ENCODE data around the gene EXOC4. TPM values are rescaled to one million over a fixed set of nuclear protein-coding genes. Genes with fewer than 3 reads are reported as not detected.

EXOC4 gene
- total RNA-seq, 3 donors from 2014 or later: 23.9 to 30.4 (median 26.0) TPM

GRCh38 chr7:133702960-133703359 is 450.1 kb downstream of the EXOC4 start:
- no peak for DNase-seq
- no peaks in the 10 kb centered on the region for H3K9me3 Mint-ChIP-seq
- H3K36me3 Mint-ChIP-seq (ENCODE audit: insufficient read depth): peaks cover 14% of the 10 kb centered on the region
- no peaks in the 10 kb centered on the region for H3K27me3 Mint-ChIP-seq (ENCODE audit: low read depth)
- no peak overlapping the region for H3K4me3 Mint-ChIP-seq
- ATAC-seq: no peak
- H3K4me1 Mint-ChIP-seq (ENCODE audit: low read depth): peaks cover 2% of the 10 kb centered on the region

DNA sequence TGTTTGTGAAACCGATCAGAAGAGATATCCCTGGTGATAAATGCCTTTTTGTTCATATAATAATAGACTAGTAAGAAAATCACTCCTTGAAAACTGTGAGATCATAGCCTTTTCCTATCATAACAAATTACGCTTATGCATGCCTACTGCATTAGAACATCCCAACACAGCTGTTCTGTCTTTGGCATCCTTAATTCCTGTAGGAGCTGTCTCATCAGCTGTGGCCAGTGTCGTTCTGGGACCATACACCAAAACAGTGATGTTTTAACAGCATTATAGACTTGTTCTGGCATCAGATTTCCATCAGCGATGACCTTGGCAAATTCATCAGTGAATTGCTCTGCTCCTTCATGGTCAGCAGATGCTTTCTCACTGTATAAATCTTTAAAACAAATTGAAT is 450.7 kb downstream of the EXOC4 start:
- H3K4me3 Mint-ChIP-seq: no peak overlapping the region
- H3K36me3 Mint-ChIP-seq (ENCODE audit: insufficient read depth): peaks cover 16% of the 10 kb centered on the region
- DNase-seq (no peak), ATAC-seq (no peak)
- no peaks in the 10 kb centered on the region for H3K9me3 Mint-ChIP-seq
- H3K27me3 Mint-ChIP-seq (ENCODE audit: low read depth): no peaks in the 10 kb centered on the region
- H3K4me1 Mint-ChIP-seq (ENCODE audit: low read depth): peaks cover 2% of the 10 kb centered on the region

DNA sequence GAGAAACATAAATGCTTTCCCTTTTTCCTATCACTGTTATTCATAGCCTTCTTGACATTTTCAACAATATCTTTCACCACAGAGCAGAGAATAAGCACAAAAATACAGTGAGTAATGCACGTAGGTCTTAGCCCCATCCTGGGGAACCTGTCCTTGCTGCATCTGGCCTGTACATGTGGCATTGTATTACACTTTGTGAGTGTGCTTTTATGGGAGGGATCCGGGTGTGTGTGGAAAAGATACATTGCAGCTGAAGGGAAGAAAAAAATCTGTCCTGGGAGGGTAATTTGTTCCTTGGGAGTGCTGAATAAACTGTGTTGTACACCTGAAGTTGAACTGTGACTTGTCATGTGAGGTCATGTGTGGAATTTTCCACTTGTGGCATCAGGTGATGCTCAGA is 451.6 kb downstream of the EXOC4 start:
- DNase-seq (no peak), ATAC-seq (no peak)
- no peaks in the 10 kb centered on the region for H3K9me3 Mint-ChIP-seq
- no peak overlapping the region for H3K4me3 Mint-ChIP-seq
- H3K27me3 Mint-ChIP-seq (ENCODE audit: low read depth): no peaks in the 10 kb centered on the region
- H3K4me1 Mint-ChIP-seq (ENCODE audit: low read depth): no peaks in the 10 kb centered on the region
- peaks cover 16% of the 10 kb centered on the region for H3K36me3 Mint-ChIP-seq (ENCODE audit: insufficient read depth)

DNA sequence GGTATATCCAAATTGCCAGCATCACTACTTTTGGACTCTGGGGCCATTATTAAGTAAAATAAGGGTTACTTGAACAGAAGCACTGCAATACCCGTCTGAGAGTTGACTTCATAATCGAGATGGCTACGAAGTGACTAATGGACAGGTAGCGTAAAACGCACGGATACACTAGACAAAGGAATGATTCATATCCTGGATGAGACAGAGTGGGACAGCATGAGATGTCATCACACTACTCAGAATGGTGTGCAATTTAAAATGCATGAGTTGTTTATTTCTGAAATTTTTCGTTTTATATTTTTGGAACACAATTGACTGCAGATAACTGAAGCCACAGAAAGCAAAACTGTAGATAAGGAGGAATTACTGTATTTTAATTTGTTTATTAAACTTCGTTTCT is 452.7 kb downstream of the EXOC4 start:
- H3K4me1 Mint-ChIP-seq (ENCODE audit: low read depth): no peaks in the 10 kb centered on the region
- H3K9me3 Mint-ChIP-seq: no peaks in the 10 kb centered on the region
- ATAC-seq (peak in 1 of 2 donors; percentile 41), DNase-seq (no peak)
- no peaks in the 10 kb centered on the region for H3K27me3 Mint-ChIP-seq (ENCODE audit: low read depth)
- H3K36me3 Mint-ChIP-seq (ENCODE audit: insufficient read depth): peaks cover 16% of the 10 kb centered on the region
- H3K4me3 Mint-ChIP-seq: no peak overlapping the region

DNA sequence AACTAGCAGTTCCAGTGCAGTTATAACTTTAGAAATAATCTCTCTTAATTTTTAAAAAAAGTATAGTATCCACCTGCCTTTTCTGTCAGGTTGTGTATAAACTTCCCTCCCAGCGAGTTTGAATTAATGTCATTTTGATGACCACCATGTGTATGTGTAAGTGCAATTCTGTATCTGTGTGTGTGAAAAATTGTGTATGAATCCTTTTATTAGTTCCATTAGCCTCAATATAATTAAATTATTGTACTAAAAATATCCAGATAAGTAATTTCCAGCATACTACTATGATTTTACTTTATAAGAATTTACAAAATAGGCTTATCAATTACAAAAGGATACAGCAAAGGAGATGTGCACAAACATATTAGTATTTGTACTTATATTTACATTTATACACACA is 453.1 kb downstream of the EXOC4 start:
- Mint-ChIP-seq H3K4me3 (no peak overlapping the region), H3K36me3 (ENCODE audit: insufficient read depth) (peaks cover 16% of the 10 kb centered on the region), H3K4me1 (ENCODE audit: low read depth) (no peaks in the 10 kb centered on the region), H3K9me3 (no peaks in the 10 kb centered on the region), H3K27me3 (ENCODE audit: low read depth) (no peaks in the 10 kb centered on the region)
- no peak for DNase-seq
- ATAC-seq: no peak

DNA sequence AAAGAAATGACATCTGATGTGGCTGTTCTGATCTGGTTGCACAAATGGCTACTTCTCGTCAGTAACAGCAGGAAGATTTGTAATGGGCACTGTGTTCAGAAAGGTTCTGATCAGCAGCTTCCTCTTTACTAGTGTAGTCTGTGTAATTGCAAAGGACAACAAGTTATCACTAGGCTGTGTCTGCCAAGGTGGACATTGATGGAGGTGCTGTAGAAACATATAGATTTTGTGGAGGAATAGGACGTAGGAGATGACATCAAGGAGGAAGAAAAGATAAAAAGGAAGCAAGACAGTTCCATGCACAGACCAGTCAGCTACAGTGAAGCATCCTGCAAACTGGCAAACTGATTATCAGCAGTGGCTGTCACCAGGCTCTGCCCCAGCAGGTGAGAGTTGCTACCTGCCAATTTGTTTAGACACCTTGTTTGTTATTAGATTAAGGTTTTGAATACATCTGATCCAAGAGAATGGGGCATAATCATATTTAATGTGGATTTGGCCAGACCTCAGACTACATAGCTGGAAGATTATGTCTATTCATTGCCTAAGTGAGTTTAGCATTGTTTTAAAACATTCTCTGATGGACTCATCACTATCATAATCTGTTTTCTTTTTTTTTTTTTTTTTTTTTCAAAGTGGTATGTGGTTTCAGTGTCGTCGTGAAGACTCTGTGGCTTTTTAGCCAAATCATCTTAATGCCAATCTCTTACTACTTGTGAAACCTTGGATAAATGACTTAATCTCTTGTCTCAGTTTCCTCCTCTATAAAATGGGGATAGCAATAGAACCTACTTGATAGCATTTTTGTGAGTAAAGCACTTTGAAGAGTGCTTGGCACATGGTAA is 456.4 kb downstream of the EXOC4 start:
- DNase-seq (no peak), ATAC-seq (no peak)
- H3K4me3 Mint-ChIP-seq: no peak overlapping the region
- no peaks in the 10 kb centered on the region for H3K9me3 Mint-ChIP-seq
- H3K27me3 Mint-ChIP-seq (ENCODE audit: low read depth): no peaks in the 10 kb centered on the region
- H3K4me1 Mint-ChIP-seq (ENCODE audit: low read depth): no peaks in the 10 kb centered on the region
- H3K36me3 Mint-ChIP-seq (ENCODE audit: insufficient read depth): peaks cover 11% of the 10 kb centered on the region

- Mint-ChIP-seq H3K4me1 (ENCODE audit: low read depth) (no peaks in the 10 kb centered on the region), H3K36me3 (ENCODE audit: insufficient read depth) (peaks cover 6% of the 10 kb centered on the region), H3K4me3 (no peak overlapping the region), H3K27me3 (ENCODE audit: low read depth) (no peaks in the 10 kb centered on the region), H3K9me3 (no peaks in the 10 kb centered on the region)
- no peak for ATAC-seq
- no peak for DNase-seq
Observed at GRCh38 chr7:133712544-133712943, 459.7 kb downstream of the EXOC4 start.

DNA sequence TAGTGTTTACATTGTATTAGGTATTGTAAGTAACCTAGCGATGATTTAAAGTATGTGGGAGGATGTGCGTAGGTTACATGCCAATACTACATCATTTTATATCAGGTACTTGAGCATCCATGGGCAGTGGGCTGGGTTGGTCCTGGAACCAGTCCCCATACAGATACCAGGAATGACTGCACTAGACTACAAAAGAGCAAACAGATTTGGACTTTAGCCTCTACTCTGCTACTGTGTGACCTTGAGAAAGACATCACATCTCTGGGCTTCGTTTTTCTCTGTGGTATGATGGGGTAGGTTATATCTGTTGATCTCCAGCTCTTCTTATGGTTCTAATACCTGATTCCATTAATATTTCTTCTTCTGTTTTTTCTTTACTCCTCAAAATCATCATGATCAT is 461.8 kb downstream of the EXOC4 start:
- H3K4me1 Mint-ChIP-seq (ENCODE audit: low read depth): no peaks in the 10 kb centered on the region
- no peaks in the 10 kb centered on the region for H3K9me3 Mint-ChIP-seq
- H3K27me3 Mint-ChIP-seq (ENCODE audit: low read depth): no peaks in the 10 kb centered on the region
- H3K36me3 Mint-ChIP-seq (ENCODE audit: insufficient read depth): peaks cover 2% of the 10 kb centered on the region
- no peak for DNase-seq
- ATAC-seq: no peak
- no peak overlapping the region for H3K4me3 Mint-ChIP-seq

- Mint-ChIP-seq H3K9me3 (no peaks in the 10 kb centered on the region), H3K27me3 (ENCODE audit: low read depth) (no peaks in the 10 kb centered on the region), H3K36me3 (ENCODE audit: insufficient read depth) (peaks cover 2% of the 10 kb centered on the region), H3K4me1 (ENCODE audit: low read depth) (no peaks in the 10 kb centered on the region), H3K4me3 (no peak overlapping the region)
- DNase-seq: no peak
- ATAC-seq: no peak
Observed at GRCh38 chr7:133718131-133718530, 465.3 kb downstream of the EXOC4 start.

DNA sequence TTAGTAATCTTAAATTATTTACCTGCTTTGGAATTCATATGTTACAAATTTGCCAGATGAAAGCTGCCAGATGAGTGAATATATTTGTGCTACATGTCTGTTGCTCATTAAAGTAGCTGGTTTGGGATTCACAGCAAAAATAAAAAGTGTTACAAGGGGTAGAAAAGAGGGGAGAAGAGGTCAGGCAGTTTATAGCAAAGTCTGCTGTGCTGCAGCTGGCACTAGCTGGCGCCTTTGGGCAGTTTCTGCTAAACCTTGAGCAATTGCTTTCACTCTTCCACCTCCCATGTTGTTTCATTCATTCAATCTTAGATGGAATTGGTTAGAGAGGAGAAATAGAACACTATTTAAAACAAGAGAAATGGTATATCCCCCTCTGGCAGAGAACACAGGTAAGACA is 470.2 kb downstream of the EXOC4 start:
- H3K9me3 Mint-ChIP-seq: no peaks in the 10 kb centered on the region
- DNase-seq (no peak), ATAC-seq (no peak)
- peaks cover 13% of the 10 kb centered on the region for H3K36me3 Mint-ChIP-seq (ENCODE audit: insufficient read depth)
- H3K27me3 Mint-ChIP-seq (ENCODE audit: low read depth): no peaks in the 10 kb centered on the region
- no peaks in the 10 kb centered on the region for H3K4me1 Mint-ChIP-seq (ENCODE audit: low read depth)
- H3K4me3 Mint-ChIP-seq: no peak overlapping the region

GRCh38 chr7:133724148-133724547 is 471.3 kb downstream of the EXOC4 start:
- DNase-seq: no peak
- no peaks in the 10 kb centered on the region for H3K4me1 Mint-ChIP-seq (ENCODE audit: low read depth)

GRCh38 chr7:133724694-133725093 is 471.8 kb downstream of the EXOC4 start:
- H3K4me3 Mint-ChIP-seq: no peak overlapping the region
- DNase-seq (no peak), ATAC-seq (no peak)
- no peaks in the 10 kb centered on the region for H3K4me1 Mint-ChIP-seq (ENCODE audit: low read depth)
- no peaks in the 10 kb centered on the region for H3K9me3 Mint-ChIP-seq
- H3K36me3 Mint-ChIP-seq (ENCODE audit: insufficient read depth): peaks cover 13% of the 10 kb centered on the region
- no peaks in the 10 kb centered on the region for H3K27me3 Mint-ChIP-seq (ENCODE audit: low read depth)

More at GRCh38 chr7:133724148-133724547, 471.3 kb downstream of the EXOC4 start:
- Mint-ChIP-seq H3K27me3 (ENCODE audit: low read depth) (no peaks in the 10 kb centered on the region), H3K9me3 (no peaks in the 10 kb centered on the region), H3K36me3 (ENCODE audit: insufficient read depth) (peaks cover 13% of the 10 kb centered on the region), H3K4me3 (no peak overlapping the region)
- ATAC-seq: no peak

DNA sequence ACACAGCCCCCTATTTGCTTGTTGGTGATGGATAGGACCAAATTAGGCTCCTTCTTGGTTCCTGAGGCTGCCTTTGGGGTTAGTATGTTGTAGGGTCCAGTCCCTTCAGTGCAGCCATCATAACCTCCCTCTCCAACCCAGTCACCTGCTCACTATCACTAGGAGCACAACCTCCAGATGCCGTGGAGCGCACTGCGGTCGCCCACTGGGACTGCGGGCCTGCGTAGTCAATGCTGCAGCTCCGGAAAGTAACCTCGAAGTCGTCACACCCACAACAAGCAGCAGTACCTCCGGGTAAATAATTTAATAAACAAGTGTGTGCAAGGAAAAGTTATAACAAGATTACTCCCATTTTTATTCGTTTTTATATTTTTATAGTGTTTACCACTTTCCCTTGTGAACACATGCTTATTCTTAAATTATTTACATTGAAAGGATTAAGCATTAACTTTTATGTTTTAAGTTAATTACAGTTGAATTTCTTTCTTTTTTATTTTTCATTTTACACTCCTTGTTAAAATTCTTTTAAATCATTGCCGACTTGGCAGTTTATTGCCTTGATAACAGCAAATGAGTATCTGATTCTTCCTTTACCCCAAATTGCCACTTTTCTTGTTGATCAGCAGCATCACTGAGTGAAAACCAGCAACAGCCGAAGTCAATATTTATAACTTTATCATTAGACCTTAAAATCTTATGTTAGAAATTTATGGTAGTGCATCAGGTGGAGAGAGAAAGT is 474.8 kb downstream of the EXOC4 start:
- Mint-ChIP-seq H3K27me3 (ENCODE audit: low read depth) (no peaks in the 10 kb centered on the region), H3K36me3 (ENCODE audit: insufficient read depth) (peaks cover 17% of the 10 kb centered on the region), H3K4me3 (no peak overlapping the region), H3K4me1 (ENCODE audit: low read depth) (no peaks in the 10 kb centered on the region), H3K9me3 (no peaks in the 10 kb centered on the region)
- DNase-seq: no peak
- no peak for ATAC-seq

GRCh38 chr7:133730360-133730759 is 477.5 kb downstream of the EXOC4 start:
- no peak overlapping the region for H3K4me3 Mint-ChIP-seq
- no peaks in the 10 kb centered on the region for H3K4me1 Mint-ChIP-seq (ENCODE audit: low read depth)
- H3K36me3 Mint-ChIP-seq (ENCODE audit: insufficient read depth): peaks cover 18% of the 10 kb centered on the region
- no peak for ATAC-seq
- no peaks in the 10 kb centered on the region for H3K27me3 Mint-ChIP-seq (ENCODE audit: low read depth)
- H3K9me3 Mint-ChIP-seq: no peaks in the 10 kb centered on the region
- DNase-seq: no peak

DNA sequence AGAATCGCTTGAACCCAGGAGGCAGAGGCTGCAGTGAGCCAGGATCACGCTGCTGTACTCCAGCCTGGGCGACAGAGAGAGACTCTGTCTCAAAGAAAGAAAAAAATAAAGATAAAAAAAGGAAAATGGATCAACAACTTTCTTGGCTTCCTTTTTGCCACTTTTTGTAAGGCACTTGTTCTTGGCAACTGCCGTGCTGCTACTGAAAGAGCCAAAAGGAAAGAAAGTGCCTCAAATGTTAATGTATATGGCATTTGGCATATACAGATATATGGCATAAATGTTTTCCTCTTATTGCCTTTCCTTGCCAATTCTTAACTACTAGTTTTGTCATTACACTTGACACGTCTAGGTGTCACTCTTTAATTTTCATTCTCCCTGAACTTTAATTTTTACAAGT is 480.5 kb downstream of the EXOC4 start:
- peaks cover 1% of the 10 kb centered on the region for H3K4me1 Mint-ChIP-seq (ENCODE audit: low read depth)
- H3K27me3 Mint-ChIP-seq (ENCODE audit: low read depth): no peaks in the 10 kb centered on the region
- no peak overlapping the region for H3K4me3 Mint-ChIP-seq
- no peak for DNase-seq
- ATAC-seq: no peak
- H3K9me3 Mint-ChIP-seq: no peaks in the 10 kb centered on the region
- H3K36me3 Mint-ChIP-seq (ENCODE audit: insufficient read depth): peaks cover 12% of the 10 kb centered on the region

Measured in activated T-cell treated with anti-CD3 and anti-CD28 coated beads, Interleukin-2, amount 50 U/mL, for 4 hours (primary cell).